Activated naive CD4-positive, alpha-beta T cell treated with anti-CD3 and anti-CD28 coated beads, Interleukin-2, amount 50 U/mL, for 24 hours (primary cell): ENCODE data around the gene KRT27.
"Not testable (repeated sequence)": the region's sequence is repeated elsewhere in the genome, so short reads cannot be mapped to it uniquely, and the experiment has no call there.

Experiments used
- H3K27ac Mint-ChIP-seq: one replicate; pipeline ENCODE4 v1.8.0; 2021; ENCODE audit warnings: mild to moderate bottlenecking, mixed read lengths
- H3K27me3 Mint-ChIP-seq: one replicate; pipeline ENCODE4 v1.8.0; 2021; ENCODE audit warnings: mixed read lengths
- H3K36me3 Mint-ChIP-seq: one replicate; pipeline ENCODE4 v1.8.0; 2021; ENCODE audit warnings: mixed read lengths
- H3K4me1 Mint-ChIP-seq: one replicate; pipeline ENCODE4 v1.8.0; 2021; ENCODE audit warnings: mixed read lengths
- H3K4me3 Mint-ChIP-seq: one replicate; pipeline ENCODE4 v1.8.0; 2021; ENCODE audit warnings: mild to moderate bottlenecking, mixed read lengths
- H3K9me3 Mint-ChIP-seq: one replicate; pipeline ENCODE4 v1.8.0; 2021; ENCODE audit warnings: mixed read lengths

Gene KRT27

DNA sequence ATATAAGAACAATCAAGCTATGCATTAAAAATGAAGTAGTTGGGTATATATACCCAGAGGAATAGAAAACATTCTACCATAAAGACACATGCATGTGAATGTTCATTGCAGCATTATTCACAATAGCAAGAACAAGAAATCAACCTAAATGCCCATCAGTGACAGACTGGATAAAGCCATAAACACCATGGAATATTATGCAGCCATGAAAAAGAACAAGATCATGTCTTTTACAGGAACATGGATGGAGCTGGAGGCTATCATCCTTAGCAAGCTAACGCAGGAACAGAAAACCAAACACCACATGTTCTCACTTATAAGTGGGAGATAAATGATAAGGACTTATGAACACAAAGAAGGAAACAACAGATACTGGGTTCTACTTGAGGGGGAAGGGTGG lies 33.7 kb downstream of the KRT27 start:
- not testable (repeated sequence) for H3K27ac Mint-ChIP-seq, H3K36me3 Mint-ChIP-seq, H3K4me3 Mint-ChIP-seq, H3K9me3 Mint-ChIP-seq, H3K4me1 Mint-ChIP-seq
- H3K27me3 Mint-ChIP-seq, result peaks cover 21% of the 10 kb centered on the region

DNA sequence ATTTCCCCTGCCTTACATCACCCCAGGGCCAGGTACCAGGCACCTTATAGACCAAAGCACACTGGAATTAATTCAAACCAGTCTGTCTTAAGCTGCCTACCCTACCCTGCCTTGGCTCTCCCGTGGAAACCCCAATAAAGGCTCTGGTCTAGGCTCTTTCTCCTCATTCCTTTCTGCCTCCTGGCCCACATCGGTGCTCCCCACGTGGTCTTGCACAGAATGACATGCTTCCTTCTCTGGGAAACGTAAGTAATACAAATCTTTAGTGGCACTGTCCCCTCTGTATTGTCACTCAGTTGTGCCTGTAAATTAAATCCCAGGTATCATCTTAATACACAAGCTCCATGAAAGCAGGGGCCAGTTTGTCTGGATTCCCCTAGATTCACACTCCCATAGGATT lies 43.8 kb downstream of the KRT27 start:
- H3K27ac Mint-ChIP-seq, result no peak overlapping the region
- no peaks in the 10 kb centered on the region for H3K4me1 Mint-ChIP-seq
- no peak overlapping the region for H3K4me3 Mint-ChIP-seq
- no peaks in the 10 kb centered on the region for H3K9me3 Mint-ChIP-seq
- no peaks in the 10 kb centered on the region for H3K36me3 Mint-ChIP-seq
- peaks cover 6% of the 10 kb centered on the region for H3K27me3 Mint-ChIP-seq

DNA sequence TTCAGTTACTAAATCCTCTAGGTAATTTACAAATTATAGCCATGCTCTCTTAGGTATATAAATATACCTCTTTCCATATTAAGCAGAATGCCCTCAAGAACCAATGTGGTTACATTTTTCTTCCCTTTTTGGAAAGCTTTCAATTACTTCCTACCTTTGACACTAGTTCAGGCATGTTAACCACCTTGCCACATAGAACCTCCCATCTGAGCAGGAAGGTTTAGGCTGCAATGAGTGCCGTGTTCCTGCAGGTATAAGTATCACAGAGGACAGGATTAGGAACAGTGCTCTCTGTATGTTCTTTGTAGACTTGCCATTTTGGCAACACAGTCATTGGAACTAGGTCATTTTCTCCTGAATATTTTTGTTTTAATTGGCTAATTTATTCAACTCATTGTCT lies 47.3 kb downstream of the KRT27 start:
- Mint-ChIP-seq H3K27ac (no peak overlapping the region), H3K4me1 (no peaks in the 10 kb centered on the region), H3K27me3 (peaks cover 7% of the 10 kb centered on the region), H3K4me3 (no peak overlapping the region), H3K9me3 (no peaks in the 10 kb centered on the region), H3K36me3 (no peaks in the 10 kb centered on the region)

DNA sequence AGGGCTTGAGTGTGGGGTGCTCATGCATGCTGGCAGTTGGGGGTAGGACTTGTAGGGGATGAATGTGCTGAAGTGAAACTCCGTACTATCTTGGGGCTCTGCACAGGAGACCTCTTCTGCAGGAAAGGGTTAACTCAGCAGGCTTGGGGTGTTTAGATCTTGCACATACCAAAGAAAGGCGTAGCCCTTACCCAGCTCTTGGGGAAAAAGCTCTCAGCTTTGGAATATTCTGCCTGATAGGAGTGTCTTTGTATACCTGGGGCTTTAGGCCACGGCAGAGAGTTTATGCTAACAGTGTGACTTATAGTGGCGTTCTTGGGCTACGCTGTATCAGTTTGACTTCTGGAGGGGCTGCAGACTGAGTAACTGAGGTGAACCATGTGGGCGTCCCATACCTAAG lies 48.3 kb downstream of the KRT27 start:
- H3K9me3 Mint-ChIP-seq, result no peaks in the 10 kb centered on the region
- no peak overlapping the region for H3K27ac Mint-ChIP-seq
- H3K4me3 Mint-ChIP-seq, result no peak overlapping the region
- H3K4me1 Mint-ChIP-seq, result no peaks in the 10 kb centered on the region
- H3K36me3 Mint-ChIP-seq, result no peaks in the 10 kb centered on the region
- H3K27me3 Mint-ChIP-seq, result peaks cover 7% of the 10 kb centered on the region

DNA sequence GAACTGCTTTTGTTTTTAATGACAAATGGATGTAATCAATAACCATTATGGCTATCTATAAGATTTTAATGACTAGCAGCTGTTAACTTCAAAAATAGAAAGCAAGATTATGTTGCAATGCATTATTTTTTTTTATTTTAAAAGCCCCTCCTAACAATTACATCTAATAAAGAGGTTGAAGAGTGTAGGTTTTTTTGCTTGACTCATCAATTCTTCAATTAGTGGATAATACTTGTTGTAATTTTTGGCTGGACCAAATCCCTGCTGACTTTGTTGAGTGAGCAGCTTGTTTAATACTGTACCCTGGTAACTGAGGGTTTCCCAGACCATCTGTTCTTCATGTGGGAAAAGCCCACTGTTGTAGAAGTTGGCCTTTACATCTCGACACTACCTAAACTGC lies 51.4 kb downstream of the KRT27 start:
- H3K9me3 Mint-ChIP-seq, result no peaks in the 10 kb centered on the region
- H3K27ac Mint-ChIP-seq, result no peak overlapping the region
- no peaks in the 10 kb centered on the region for H3K36me3 Mint-ChIP-seq
- H3K4me3 Mint-ChIP-seq, result no peak overlapping the region
- no peaks in the 10 kb centered on the region for H3K4me1 Mint-ChIP-seq
- peaks cover 7% of the 10 kb centered on the region for H3K27me3 Mint-ChIP-seq

DNA sequence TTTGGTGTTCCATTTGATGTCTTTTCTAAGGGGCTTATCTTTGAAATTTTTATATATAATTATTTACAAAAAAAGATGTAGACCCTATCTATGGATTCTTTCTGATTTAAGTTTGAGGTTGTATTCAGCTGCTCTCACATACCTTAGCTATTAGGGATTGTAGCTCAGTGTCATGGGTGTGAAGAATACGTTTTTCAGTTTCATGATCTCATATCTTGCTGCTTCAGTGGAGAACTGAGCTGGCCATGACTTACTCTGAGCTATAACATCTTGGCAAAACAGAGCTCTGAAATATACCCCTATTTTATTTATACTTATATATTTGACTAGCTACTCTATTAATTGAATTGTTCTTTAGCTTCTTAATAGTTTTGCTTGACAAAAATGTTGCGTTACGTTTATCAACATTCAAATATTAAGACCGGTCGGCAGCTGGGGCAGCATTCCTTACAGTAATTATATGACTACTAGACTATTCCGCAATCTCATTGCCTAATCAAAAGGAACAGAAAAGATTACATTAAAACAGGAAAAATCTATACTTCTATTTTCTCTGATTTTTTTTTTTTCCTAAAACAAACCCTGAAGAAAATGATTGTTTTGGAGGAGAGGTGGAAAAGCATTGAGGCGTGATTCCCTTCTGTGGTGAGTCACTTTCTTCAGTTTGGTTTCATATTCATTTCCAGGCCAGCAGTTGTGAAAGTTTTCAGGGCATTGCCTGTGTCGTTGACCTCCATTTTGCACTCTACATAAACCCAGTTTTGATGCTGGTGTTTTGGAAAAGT lies 54.7 kb downstream of the KRT27 start:
- Mint-ChIP-seq H3K9me3 (no peaks in the 10 kb centered on the region), H3K27ac (no peak overlapping the region), H3K4me1 (no peaks in the 10 kb centered on the region), H3K27me3 (peaks cover 4% of the 10 kb centered on the region), H3K4me3 (no peak overlapping the region), H3K36me3 (no peaks in the 10 kb centered on the region)

DNA sequence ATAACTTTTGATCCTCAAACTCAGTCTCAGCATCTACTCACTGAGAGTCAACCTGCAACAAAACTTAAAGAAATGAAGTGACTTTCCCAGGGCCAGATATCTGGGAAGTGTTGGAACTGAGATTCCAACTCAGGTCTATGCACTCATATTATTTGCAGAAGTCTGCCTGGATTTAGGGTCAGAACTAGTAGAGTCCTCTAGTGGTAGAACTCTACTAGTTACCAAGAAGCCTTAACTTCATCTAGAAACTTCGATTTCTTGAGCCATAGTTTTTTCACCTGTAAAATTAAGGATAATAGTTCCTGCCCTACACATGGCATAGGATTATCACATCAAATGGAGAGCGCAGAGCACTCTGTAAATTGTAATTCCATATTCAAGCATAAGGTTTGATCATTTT lies 55.4 kb downstream of the KRT27 start:
- H3K4me1 Mint-ChIP-seq, result no peaks in the 10 kb centered on the region
- H3K4me3 Mint-ChIP-seq, result no peak overlapping the region
- no peaks in the 10 kb centered on the region for H3K36me3 Mint-ChIP-seq
- no peak overlapping the region for H3K27ac Mint-ChIP-seq
- peaks cover 4% of the 10 kb centered on the region for H3K27me3 Mint-ChIP-seq
- no peaks in the 10 kb centered on the region for H3K9me3 Mint-ChIP-seq
